Measurements from ENCODE around the gene RNASET2.

- TF ChIP-seq EZH2 (IDR thresholded peaks at IDR 0.05; ENCODE audit: low read length) (no peak), CTCF (optimal IDR thresholded peaks at IDR 0.05 in 1 of 3, IDR thresholded peaks at IDR 0.05 in 1 of 3, conservative IDR thresholded peaks at IDR 0.05 in 1 of 3; ENCODE audit: extremely low read depth in 1 of 3, insufficient read depth in 2 of 3, low read length in 3 of 3) (no peak)
Observed at GRCh38 chr6:166911248-166911677, 45.1 kb downstream of the RNASET2 start.

All from keratinocyte (primary cell).